ENCODE data around the gene FSHR.
A peak's percentile ranks its signal among the peaks of the same experiment; 100 is the strongest.

Gene FSHR

DNA sequence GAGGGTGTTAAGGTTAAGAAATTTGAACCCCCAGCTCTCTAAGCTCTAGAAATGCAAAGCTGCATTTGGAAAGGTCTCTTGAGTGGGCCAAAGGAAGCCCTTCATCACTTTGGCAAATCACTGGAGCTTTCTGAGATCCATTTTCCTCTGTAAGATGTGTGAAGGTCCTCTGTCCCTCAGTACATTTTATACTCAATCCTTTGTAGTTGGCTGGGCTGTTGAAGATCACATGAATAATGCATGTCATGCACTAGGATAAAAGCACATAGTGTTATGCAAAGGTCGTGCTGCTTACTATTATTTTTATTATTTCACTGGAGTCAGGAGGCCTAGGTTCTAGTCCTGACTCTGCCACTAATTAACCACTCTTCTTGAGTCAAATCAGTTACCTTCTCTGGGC, 124.9 kb downstream of the FSHR start:
- DNase-seq: no peak

DNA sequence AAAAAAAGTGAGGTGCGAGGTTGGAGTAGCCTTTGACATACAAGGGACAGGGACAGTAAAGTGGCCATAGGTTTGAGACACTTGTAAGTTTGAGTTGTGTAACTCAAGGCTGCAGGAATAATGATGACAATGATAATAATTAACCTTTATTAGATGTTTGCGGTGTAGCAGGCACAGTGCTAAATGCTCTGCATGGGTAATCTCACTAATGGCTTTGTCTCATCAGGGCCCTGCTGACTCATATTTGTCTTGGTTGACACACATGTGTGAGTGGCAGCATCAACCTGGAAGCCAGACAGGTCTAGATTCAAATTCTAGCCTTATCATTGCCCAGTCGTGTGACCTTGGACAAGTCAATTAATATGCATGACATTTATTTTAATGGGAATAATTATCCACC, 126.2 kb downstream of the FSHR start:
- DNase-seq: no peak

DNA sequence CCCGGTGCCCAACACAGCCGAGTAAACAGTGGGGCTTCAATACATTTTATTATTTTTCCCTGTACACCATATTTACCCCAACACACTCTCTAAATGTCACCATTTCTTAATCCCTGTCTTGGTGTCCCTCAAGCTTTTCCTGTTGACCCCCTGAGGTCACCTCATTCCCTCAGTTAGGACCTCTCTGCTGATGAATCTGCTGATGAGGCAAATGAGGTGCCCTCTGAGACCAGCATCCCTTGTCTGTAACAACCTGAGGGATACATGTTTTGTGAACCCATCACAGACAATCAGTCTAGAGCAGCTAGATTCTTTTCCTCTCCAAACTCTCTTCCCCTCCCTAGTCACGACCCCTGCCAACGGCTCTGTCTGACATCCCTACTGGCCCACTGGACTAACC, 127.6 kb downstream of the FSHR start:
- no peak for DNase-seq

DNA sequence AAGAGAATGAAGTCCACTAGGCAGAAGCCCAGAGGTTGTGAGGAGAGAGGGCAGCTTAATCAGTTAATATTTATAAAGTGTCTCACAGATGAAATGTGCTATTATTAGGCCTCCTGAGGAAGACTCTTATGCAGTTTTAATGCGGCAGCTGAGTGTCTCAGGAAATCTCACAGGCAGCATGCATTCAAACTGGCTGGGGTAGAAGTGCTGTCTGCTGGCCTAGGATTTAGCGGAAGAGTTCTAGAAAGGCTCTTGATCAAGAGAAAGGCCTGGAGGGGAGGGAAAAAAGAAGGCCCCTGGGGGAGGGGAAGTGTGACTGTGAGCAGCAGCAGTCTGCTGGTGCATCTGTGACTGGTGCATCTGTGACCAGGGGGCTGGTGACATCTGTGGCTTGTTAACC, 133.0 kb downstream of the FSHR start:
- DNase-seq: peak; percentile 9

DNA sequence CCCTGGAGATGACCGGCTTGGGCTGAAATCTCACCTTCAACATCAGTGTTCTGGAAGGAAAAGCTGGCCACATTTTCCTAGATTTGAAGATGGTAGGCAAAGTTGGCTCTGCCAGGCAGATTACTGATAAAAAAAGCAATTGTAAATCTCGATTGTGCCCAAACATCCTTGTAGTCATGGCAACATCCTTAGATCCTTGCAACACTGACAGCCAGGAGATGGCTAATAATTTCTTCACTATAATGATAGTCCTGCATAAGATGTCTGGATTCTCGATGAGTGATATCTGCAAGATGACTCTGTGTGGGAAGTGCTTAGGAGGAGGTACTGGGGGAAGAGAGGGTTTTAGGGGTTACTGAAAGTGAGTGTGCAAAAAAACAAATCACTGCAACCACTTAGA, 149.1 kb downstream of the FSHR start:
- DNase-seq: no peak

DNA sequence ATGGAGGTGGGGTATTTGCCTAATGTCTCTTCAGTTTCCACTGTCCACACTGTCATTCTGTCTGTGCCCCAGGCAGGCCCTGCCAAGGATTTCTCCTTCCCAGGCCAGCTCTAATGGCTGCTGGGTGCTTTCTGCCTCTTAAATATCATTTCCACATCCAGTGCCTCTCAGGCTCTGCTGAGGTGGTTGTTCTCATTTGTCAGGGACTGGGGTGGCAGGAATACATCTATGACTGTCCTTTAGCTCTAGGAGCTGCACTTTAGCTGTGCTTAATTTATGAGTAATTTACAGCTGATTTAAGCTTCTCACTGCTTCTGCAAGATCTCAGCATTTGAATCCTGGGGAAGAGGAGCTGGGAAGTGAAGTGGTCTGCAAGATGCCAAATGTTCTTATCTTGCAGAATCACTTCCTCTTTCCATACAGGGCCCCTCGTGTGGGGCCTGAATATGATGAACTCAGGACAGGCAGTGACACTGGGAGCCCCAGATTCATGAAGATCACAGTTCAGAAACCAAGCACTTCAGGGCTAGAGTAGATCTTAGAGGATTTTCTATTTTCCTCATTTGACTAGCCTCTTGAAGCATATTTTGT, 150.2 kb downstream of the FSHR start:
- peak; percentile 38 for DNase-seq

DNA sequence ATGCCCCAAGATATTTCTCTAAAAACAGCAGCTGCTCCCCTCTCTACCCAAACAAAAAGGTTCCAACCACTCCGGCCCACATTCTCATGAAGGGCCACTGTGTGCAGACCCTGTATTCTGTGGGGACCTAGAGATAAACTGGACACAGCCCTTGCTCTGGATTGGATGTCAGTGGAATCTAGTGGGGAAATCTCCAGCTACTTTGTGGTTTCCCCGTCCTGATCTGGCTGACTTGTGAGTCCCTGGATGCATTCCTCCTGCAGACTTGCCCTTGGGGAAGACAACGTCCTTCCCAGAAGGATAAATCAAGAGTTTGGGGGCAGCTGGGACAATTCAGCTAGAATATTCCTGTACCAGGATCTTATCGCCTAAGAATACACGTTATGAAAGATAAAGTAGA, 151.1 kb downstream of the FSHR start:
- no peak for DNase-seq

DNA sequence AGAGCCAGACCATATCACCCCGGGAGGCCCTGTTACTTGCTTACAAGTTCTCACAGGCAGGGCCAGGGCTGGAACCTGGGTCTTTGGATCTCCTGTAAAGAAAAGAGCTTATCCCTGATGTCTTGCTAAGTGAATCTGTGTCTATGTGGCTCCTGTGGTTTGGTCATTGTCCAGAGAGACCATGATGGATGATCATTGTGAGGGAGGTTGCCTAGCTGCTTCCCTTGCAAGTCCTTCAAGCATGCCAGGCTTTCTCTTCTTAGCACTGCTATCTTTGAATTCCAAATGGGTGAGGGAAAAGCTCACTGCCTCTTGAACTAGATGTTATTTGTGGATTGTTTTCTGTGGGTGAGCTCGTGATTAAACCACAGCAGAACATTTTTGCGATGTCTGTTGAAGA, 151.6 kb downstream of the FSHR start:
- peak; percentile 4 for DNase-seq

DNA sequence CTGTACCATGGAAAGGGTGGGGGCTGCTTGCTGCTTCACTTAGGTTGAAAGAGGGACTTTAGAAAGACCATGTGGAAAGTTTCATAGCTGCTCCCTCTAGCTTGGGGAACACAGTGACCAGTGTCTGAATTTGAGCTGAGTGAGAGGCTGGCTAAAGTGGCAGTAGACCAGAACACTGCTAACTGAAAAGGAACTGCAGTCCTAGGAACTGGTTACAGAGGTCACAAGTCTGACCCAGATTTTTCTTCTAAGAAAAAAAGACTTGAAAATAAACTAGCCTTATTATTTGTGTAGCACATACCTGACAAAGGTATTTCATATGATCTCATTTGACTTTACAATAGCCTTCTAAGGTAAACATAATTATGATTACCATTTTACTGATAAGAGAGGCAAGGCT, 153.6 kb downstream of the FSHR start:
- DNase-seq: no peak

DNA sequence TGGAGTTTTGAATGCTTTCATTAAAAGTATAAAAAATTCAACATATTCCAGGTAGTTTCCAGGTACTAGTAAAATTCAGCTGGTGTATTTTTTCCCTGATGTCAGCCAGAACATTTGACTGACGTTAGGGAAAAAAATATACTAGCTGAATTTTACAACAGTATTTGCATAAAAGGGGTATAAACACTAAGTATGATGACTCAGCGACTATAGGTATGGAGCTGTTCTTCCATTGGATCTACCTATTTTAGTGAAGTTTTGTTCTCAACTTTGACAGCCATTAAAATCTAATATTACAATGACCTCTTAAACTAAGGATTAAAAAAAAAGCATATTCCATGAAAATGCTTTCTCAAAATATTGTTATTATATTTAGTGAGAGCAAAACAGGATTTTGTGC, 155.9 kb downstream of the FSHR start:
- DNase-seq: no peak

DNA sequence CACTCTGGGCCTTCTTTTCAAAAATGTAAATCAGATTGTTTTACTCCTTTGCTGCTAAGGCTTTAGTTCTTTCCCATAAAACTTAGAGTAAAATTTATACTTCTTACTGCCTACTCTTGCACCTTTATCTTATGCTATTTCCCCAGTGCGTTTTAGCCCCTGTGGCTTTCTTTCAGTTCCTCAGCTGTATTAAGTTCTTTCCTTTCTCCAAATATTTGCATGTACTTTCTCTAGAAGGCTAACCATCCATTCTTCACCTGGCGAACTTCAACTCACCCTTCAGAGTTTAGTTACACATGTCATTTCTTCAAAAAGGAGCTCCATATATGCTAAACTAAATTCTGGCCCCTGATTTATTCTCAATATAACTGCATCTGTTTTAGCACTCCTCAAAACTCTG, 160.7 kb downstream of the FSHR start:
- DNase-seq: no peak

DNA sequence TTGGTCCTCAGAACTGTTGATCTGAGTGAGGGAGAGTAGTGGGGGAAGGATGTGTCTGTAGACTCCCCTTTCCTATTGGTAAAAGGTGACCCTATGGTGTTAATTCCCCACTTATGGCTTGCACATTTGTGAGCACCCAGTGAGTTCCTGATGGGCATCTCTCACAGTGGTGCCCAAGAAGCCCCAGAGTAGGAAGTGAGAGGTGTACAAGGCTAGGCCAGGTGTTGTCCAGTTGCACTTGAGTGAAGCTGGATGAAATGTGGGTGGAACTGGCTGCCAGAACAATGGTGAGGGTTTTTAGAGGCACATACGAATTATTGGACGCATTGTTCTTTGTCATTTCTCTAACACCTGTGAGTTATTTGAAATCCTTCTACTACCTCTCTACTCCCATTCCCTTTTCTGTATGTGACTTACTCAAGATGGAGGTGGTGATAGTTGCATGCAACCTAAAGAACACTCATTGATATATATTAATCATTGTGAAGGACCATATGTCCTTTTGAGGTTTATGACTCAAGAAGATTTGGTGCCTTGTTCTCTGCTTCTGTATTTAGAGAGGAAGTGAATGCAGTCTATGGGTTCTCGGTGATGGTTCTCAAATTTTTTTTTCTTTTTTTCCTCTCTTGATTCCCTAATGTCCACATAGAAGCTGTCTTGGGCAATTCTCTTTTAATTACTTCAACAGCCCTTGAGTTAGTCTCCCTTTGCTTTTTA, 162.7 kb downstream of the FSHR start:
- DNase-seq: no peak

DNA sequence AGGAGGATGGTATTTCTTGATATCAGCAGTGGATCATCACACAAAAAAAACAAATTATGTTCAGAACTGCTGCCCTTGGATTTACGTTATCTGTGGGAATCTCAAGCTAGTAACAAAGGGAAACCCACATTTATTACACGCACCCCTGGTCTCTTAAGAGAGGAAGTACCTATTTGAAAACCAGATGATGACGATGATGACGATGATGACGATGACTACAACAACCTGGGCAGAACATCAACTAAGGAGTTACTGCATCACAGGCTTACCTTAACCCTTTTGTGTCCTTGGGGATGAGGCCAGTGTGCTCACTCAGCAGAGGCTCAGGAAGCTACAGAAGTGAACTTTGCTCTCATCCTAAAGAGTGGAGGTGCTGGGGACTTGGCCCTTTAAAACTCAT, 169.4 kb downstream of the FSHR start:
- DNase-seq: no peak

DNA sequence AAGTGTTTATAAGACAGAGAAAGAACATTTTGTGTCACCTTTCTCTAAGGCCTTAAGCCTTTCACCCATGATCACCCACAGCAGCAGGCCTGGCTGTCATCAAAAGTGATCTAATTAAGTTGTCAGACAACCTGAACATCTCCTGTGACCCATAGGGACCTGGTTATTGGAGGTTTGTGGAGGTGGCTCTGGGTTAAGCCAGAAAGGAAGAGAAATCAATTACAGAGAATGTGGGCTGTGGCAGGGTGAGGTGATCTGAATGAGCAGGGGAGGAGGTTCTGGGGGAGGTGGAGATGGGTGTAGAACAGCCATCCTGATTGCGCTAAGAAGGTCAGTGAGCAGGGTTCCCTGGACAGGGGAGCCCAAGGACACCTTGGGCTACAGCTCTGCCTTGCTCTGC, 170.8 kb downstream of the FSHR start:
- DNase-seq: no peak

DNA sequence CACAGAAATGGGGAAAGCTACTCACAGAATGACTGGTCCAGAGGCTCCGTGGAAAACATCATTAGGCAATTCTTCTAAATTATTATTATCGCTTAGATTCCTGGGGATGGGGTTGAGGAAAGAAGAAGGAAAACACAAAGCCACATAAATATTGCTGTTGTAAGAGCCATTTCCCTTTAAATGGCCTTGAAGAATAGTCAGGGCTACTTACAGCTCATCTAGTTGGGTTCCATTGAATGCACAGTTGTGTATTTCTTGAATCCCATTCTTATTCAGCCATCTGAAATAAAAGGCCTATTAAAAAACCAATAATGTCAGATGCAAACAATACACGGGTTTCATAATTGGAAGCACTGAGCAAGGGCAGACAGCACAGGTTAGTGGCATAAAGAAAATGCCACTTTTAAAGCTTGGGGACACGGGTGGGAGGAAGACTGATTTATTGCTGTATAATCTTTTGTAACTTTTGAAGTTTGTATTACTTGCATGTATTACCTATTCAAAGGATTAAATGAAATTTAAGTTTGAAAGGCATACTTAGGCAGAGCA, 171.4 kb downstream of the FSHR start:
- no peak for DNase-seq

DNA sequence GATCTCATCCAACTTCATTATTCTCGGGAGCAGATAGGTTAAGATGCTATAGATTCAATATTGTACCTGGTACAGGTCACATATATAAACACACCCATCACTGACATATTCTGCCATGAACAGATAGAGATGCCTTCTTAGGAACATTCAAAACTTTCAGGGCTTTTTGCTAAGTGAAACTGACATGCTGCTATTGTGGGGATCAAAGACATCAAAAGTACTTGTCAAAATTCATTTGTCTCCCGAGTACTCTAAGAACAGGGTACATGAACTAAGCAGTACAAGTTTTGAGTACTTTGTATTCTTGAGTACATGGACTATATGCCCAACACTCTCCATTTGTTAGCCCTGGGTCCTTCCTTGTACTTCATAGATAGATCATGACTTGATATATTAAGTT, 173.5 kb downstream of the FSHR start:
- no peak for DNase-seq

DNA sequence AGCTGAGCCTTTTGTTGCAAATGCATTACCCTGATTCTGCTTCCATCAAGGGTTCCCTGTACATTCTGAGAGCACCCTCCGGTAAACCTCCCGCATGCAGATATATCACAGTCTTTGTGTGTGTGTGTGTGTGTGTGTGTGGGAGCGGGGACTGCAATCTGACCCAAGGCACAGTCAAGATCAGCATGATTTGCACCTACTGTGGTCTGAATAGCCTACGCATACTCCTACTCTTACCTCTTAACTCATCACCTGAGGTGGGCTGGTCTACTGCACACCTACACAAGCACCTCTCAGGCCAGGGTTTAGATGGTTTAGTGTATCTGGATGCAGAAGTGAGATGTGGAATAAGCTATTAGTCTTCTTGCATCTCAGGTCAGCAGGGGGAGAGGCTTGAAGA, 174.6 kb downstream of the FSHR start:
- DNase-seq: no peak

DNA sequence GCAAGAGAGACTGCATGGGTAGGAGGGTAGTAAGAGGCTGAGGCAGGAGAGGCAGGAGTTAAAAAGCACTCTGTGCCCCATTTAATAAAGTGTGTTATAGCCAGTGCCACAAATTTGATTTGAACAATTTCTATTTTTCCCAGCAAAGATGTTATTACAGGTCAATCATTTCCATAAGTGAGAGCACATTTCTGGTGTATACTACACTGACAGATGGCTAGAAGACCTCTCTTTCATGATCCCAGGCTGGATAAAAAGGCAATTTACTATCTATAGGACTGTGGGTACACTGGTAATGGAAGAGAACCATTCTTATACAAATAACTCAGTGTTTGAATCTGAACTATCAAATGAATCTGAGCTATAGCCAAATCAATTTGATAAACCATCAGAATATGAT, 176.2 kb downstream of the FSHR start:
- no peak for DNase-seq

DNA sequence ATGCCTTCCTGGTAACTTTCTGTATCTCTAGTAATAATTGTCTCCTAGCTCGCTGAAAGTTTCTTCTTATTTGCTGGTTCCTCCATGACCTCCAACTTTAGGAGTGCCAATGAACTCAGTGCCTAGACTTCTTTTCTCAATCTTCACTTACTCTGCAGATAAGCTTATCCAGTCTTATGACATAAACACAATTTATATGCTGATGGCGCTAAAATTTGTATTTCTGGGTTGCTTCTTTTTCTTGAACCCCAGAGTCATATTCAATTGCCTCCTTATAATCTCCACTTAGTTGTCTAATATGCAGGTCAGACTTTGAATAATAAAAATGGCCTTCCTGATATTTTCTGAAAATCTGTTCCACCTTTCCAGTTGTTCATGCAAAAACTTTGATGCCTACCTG, 182.5 kb downstream of the FSHR start:
- DNase-seq: no peak

DNA sequence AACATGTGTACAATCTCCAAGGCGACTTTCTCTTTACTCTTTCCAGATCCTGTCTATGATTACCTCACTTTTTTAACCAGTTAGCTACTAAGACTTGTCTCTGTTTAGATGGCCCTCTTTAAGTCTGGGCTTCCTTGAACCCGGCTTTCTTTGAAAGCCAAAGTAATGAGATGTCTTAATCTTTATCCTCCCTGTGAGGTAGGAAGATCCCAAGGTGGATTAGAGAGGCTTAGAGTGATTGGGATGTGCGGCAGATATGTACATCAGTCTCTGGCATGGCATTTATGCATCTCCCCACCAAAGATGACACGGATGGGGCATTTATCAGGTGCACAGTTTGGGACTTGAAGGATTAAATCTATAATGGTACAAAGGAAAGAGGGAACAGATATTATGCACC, 186.3 kb downstream of the FSHR start:
- DNase-seq: no peak

DNA sequence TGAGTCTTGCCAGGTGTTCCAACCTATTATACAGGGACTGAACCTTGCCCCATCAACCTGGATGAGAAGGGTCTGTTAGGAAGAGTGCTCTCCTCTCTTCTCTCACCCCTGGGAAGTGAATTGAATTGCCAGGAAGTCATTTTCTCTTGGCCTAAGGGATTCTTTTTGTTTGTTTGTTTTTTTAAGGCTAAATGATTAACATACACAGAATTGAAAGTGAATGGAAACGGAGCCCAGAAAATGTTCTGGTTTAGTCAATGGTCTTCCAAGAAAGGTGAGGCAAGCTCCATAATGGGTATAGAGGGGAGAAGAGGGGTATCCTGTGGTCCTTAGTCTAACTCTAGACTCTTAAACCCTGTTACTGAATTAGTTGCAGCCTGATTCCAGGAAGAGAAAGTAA, 189.1 kb downstream of the FSHR start:
- no peak for DNase-seq

DNA sequence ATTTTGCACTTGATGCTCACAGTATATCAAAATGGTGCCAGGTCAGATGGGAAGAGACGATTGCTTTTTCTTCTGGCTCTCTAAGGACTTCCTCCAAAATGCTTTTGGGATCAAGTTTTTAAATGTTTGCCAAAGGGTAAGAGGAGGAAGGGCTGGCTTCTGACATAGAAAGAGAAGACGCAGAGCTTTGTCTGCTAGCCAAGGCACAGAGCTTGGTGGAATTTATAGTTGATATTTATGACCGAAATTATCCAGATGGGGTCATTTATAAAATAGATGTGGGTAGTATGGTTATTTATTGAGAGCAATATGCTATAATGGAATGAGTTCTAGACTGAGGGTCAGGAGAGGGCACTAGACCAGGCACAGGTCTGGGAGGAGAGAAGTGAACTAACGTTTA, 193.3 kb downstream of the FSHR start:
- no peak for DNase-seq

DNA sequence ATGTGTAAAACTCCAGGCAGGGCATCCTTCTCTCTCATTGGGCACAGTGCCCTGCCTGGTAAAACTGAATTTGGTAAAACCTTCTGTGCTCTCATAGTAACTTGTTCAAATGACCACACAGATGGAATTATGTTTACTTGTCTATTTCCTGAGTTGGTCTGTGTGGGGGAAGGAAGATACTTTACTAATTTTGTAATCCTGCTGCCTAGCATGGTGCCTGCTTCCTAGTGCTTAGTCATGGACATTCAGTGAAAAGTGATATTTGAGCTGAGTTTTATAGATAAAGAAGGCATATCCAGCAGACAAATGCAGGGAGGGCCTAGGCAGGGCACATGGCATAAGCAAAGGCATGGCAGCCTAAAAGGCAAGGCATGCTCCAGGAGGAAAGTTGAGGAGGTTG, 199.4 kb downstream of the FSHR start:
- no peak for DNase-seq

DNA sequence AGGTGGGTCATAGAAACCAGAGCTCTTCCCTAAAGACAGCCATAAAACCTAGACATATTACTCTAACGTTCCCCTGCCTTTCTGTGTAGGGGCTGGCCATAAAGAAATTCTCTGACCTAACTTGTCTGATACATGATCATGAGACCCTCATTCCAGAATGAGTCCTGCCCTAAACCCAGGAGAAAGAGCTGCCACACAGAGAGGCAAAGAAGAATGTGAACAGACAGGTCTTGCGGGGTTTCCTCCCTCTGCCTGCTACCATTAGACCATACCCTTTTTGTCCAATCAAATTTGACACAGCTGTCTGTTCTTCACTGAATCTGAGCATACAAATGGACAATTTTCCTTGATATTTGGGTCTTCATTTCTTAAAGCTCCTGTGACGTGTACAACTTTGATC, 200.0 kb downstream of the FSHR start:
- no peak for DNase-seq

DNA sequence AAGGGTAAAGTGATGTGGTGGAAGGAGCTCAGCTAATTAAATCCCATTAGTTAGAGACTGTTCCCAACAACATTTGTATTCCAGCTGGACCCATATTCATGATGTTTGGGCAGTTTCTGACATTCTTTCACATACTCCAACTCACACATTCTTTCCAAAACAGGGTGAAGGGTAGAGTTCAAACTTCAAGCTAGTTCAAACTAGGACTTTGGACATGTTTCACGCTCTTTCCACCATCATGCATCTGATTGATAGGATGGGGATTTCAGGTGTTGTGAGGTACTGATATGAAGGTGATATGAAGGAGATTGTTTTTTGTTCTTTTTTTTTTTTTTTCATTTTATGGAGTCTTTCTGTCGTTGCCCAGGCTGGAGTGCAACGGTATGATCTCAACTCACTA, 201.7 kb downstream of the FSHR start:
- no peak for DNase-seq

Measured in DMS79 treated with DMSO at 0.1 percent for 48 hours (cell line).